Pulmonary artery endothelial cell (primary cell): ENCODE results near the gene RASA3. TPM values are rescaled to one million over a fixed set of nuclear protein-coding genes. Genes with fewer than 3 reads are reported as not detected.
"Not testable (repeated sequence)": the region's sequence is repeated elsewhere in the genome, so short reads cannot be mapped to it uniquely, and the experiment has no call there.

Source experiments
- DNase-seq: peaks from one replicate; pipeline ENCODE4 v3.0.0-alpha.2; 2011; ENCODE audit warnings: low read depth, low spot score
- total RNA-seq: library from RNA; depleted of rRNA; stranded (reverse); fragments of >200 nt; gene quantifications from 2 replicates; pipeline ENCODE4 v1.2.3, GENCODE V29; 2014

RASA3 gene
- total RNA-seq, 1 donor from 2014 or later: 41.5 TPM

GRCh38 chr13:114082849-114083645, 49.4 kb downstream of the RASA3 start:
- DNase-seq: no peak

DNA sequence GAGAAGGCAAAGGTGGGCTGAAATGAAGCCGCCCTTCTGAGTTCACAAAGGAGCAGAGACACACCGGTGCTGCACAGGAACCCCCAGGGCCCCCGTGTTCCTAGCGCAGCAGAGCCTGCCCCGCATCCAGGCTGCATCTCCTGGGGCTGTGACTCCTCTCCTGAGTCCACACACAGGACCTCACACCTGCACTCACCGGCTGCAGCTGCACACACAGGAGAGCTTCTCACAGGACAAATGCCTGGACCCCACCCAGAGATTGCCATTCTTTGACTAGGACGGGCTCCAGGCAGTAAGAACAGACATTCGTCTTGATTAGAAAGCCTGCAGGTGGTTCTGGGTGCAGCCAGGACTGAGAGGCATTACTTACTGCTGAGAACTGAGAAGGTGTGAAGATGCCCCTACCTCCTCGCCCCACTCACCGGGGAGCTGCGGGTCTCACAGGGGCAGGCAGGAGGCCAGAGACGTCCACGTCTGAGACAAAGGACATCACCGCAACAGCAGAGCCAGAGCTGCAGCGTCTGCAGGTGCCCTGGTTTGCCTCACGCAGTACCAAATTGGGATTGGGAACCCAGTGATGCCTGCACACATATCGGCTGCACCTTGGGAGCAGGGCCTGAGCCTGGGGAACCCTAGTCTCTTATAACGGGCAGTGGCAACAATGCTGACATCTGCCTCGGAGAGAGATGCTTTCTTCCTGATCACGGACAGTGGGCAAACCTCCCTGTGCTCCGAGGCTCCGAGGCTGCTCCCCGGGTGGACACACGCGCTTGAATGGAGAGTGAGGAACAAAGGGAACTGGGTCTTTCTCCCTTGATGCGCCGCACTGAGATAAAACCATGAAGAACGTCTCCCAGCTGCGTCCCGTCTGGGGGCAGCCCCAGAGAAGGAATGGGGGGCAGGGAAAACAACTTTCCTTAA, 50.4 kb downstream of the RASA3 start:
- DNase-seq: no peak

DNA sequence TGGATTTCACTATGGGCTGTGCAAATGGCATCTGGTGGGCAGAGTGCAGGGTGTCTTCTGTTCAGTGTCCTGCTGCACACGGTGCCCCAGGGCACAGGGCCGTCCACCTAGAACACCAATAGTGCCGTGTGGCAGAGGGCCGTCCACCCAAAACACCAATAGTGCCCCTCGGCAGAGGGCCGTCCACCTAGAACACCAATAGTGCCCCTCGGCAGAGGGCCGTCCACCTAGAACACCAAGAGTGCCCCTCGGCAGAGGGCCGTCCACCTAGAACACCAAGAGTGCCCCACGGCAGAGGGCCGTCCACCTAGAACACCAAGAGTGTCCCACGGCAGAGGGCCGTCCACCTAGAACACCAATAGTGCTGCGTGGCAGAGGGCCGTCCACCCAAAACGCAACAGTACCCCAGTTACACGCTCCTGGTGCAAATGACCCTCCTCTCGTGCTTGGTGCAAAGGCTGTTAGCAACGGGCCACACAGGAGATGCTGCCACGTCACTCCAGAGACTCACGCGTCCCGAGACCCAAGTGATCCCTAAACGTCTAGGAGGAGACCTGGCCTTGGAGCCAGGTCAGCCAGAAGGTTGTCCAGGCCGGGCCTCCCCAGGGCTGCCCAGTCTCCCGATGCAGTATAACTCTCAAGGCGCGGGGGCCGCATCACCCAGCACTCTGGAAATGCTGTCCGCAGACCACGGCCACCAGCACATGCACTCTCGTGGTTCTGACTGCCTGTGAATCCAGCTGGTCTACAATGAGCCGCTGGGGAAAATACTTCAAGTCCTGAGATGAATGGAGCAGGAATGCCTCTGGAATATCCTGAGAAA, 51.5 kb downstream of the RASA3 start:
- DNase-seq: no peak

GRCh38 chr13:114079601-114080536, 52.6 kb downstream of the RASA3 start:
- DNase-seq: no peak

DNA sequence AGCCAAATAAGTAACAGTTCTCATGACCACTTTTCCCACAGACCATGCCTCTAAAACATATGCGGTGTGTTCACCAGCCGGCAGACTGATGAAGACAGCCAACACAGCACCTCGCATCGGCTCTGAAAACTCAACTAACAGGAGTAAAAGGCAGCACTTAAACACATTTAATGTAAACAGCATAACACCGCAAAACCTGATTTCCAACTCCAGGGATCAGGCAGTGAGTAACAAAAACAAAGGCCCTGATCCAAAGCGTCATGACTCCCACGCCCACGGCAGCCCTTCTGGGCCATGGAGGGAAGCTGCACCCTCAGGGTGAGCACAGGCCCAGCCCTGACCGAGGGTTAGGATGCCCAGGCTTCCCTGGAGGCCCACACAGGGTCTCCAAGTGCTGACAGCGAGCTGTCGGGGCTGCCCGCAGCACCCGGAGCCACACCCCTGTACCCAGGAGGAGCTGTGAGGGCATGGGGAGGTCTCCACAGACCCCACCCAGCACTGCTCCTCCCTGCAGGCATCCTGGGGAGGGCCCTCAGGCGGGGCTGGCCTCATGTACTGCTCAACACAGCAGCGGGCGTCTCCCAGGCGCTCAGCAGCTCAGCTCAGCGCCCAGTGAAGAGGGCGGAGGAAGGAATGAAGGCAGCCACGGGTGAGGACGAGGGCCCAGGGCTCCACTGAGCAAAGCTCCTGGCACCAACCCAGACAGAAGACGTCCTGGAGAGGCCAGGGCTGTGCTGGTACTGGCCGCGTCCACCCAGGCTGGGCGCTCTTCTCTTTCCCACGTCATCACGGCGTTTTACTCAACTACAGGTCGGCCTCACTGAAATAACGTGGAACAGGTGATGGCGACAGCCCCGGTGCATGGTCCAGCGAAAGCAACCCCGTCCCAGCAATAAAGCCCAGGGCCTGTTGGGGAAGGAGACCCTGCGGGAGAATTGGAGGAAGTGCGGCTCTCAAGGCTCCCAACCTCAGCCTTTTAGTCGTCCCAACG, 53.7 kb downstream of the RASA3 start:
- no peak for DNase-seq

GRCh38 chr13:114077933-114078325, 54.5 kb downstream of the RASA3 start:
- DNase-seq: no peak

DNA sequence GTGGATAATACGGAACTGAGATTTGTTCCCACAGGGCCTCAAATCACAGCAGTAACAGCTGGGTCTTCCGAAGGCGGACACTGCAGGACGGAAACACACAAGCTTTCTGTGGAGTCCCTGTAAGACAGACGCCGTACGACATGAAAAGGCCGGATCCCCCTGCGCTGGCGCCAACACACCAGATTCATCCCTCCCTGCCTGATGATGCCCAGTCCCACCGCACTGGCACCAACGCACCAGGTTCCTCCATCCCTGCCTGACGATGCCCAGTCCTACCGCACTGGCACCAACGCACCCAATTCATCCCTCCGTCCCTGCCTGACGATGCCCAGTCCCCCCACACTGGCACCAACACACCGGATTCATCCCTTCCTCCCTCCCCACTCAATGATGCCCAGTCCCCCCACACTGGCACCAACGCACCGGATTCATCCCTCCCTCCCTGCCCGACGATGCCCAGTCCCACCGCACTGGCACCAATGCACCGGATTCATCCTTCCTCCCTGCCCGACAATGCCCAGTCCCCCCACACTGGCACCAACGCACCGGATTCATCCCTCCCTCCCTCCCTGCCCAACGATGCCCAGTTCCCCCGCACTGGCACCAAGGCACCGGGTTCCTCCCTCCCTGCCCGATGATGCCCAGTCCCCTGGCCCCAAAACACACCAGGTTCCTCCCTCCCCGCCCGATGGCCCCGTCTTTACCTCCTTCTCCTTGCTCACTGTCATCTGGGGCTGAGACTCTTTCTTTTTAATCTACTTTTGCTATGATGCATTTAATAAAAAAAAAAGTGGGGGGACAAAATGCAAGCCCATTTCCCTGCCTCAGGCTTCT, 55.1 kb downstream of the RASA3 start:
- DNase-seq: no peak

DNA sequence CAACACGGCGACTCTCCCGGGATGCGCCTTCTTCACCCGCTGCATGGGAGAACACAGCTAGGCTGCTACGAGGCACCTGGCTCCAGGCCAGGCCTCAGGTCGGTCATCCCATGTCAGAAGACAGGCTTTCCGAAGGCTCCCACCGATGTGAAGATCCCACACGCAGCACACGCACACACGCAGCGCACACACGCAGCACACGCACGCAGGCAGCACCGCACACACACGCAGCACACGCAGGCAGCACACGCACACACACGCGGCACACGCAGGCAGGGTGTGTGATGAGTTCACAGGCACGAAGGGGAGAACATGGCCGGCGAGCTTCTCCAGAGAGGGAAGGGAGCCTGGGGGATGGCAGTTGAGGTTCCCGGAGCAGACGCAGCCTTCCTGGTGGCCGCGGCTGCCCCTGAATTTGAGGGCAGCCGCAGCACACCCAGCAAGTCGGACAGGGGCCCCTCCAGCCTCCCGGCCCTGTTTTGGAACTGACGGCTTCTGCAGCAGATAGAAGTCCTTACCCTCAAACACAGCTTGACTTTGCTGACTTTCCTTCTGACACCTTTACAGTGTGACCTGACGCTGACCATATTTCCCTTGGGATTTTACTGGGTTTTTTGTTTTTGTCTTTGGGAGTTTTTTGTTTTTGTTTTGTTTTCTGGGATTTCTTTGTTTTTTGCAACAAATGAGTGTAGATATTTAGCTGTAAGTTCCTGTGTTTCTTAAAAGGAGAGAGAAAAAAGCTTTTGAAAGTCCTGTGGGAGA, 55.9 kb downstream of the RASA3 start:
- no peak for DNase-seq

DNA sequence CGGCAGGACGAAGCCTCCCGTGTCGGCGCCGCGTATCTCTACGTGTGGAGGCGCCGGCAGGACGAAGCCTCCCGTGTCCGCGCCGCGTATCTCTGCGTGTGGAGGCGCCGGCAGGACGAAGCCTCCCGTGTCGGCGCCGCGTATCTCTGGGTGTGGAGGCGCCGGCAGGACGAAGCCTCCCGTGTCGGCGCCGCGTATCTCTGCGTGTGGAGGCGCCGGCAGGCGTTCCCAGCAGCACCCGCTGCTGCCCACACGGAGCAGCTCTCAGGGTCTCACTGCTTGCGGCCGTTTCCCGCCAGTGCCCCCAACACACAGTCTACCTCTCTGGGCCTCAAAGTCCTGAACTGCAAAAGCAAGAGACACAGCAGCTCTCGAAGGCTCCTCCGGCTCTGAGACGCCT, 56.6 kb downstream of the RASA3 start:
- not testable (repeated sequence) for DNase-seq

- no peak for DNase-seq
Observed at GRCh38 chr13:114074671-114075315, 57.6 kb downstream of the RASA3 start.

- no peak for DNase-seq
Observed at GRCh38 chr13:114073881-114074612, 58.4 kb downstream of the RASA3 start.

DNA sequence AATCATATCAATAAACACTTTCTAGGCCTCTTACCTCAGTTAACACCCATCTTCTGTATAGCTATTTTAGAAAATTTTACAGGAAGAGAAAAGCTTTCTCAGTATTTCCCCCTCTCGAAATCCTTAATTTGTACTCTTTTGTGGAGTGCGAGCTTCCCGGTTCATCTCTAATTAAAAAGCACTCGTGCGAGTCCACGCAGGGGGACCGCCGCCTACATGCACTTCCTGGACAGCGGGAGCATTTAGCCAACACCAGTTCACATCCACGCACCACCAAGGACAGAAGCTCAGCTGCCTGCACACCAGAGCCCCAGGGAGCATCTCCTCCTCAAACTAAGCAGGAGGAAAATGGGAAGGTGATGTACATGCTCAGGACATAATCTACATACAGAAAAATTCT, 60.0 kb downstream of the RASA3 start:
- no peak for DNase-seq

DNA sequence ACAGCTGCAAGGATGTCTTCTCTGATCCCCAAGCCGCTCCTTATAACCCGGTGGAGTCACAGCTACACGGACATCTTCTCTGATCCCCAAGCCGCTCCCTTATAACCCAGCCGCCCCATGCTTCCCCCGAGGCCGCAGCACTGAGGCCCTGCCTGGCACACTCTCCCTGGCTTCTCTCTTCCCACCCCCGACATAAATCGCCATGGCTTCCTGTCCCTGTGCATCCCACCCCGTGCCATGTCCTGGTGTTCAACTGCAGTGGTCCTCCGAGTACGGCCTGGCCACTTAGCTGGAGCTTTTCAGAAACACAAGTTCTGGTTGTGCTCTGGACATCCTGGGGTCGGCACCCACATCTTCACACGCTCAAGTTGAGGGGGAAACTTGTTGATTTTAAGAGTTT, 60.4 kb downstream of the RASA3 start:
- DNase-seq: no peak

GRCh38 chr13:114071410-114071809, 61.0 kb downstream of the RASA3 start:
- DNase-seq: no peak

DNA sequence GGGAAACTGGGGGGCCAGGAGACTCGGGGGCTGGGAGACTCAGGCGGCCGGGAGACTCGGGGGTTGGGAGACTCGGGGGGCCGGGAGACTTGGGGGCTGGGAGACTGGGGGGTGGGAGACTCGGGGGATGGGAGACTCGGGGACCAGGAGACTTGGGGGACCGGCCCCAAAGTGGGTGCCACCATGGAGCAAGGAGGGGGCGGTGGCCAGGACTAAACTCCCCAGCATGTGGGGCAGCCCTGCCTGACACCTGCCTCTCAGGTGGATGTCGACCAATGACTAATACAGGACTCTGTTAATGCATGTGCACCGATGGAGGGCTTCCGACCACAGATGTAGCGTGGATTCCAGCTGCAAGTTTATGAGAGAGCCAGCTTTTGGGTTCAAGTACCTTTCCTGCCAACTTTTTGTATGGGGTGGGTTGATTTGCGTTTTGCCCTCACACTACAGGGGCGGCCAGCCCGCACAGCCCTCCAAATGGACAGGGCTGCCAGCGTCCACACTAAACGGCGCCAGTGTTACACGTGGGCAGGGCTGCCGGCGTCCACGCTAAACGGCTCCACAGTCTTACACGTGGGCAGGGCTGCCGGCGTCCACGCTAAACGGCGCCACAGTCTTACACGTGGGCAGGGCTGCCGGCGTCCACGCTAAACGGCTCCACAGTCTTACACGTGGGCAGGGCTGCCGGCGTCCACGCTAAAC, 62.2 kb downstream of the RASA3 start:
- DNase-seq: no peak
